Activated naive CD4-positive, alpha-beta T cell treated with anti-CD3 and anti-CD28 coated beads, Interleukin-2, amount 50 U/mL, for 16 hours (primary cell): ENCODE results near the gene TMEM185B.
"Not testable (repeated sequence)": the region's sequence is repeated elsewhere in the genome, so short reads cannot be mapped to it uniquely, and the experiment has no call there.

ENCODE experiments used
- DNase-seq: peaks from one replicate; pipeline ENCODE4 v3.0.0-alpha.2; 2020

TMEM185B gene

DNA sequence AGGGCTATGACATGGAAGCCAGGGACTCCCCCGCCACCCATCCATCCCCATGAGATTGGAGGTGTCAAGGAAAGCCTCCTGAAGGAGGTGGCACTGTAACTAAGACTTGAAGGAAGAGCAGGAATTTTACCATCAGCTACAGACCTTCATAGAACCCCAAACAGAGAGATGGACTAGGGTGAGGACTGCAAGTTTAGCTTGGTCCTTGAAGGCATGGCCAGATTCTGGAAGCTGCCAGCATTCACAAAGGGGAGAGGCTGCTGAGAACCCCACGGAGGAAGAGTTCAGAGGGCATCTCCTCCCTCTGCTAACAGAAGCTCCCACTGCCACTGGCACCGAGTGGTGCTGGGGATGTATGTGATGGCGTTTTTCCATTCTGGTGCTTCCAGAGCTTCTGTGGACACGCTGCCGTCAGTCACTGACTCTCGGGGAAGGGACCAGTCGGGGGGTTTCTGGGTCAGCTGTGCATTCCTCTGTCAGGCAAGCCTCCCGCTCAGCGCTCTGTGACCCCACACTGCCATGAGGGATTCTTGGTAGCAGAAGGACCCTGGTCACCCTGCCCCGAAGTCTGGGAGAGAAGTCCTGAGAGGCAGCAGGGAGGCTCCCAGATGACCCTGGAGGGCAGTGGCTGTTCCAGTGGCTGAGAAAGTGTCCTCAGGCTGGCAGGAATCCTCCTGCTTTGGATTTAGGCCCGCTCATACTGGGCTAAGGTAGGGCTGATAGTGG is 18.1 kb downstream of the TMEM185B start:
- DNase-seq: no peak

GRCh38 chr2:120204417-120204816 is 18.8 kb downstream of the TMEM185B start:
- DNase-seq: no peak

- DNase-seq: no peak
Measured at GRCh38 chr2:120204022-120204405, 19.2 kb downstream of the TMEM185B start.

DNA sequence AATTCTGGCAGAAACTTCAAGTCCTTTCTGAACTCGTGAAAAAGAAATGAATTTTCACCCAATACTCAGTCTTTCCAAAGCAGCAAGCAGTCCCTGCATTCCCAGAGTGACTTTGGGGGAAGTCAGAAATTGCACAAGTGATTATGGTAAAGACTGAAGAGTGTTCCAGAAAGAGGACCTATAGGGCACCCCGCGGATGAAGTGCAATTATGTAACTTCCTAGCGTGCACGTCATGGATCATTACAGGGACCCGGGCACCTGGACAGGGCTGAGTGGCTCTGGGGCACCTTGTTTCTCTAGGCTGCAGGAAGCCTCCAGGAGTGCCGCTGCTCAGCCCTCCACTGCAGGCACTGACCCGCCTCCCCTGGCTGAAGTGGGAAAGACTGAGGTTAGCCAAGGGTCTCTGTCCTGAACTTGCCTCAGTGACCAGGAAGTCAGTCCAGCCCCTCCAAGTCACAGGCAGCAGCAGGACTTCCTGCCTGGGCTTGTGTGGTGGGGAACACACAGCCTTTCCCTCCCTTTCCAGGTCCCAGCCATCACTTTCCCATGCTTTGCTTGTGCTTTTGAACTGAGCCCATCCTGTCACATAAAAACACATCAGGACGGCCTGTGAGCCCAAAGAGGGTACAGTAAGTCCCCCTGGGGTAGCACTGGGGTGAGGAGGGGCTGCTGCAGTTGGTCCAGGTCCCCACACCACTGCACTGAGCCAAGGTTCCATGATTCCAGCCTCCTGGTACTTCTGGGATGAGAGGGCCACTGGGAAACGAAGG is 19.8 kb downstream of the TMEM185B start:
- DNase-seq: no peak

GRCh38 chr2:120199817-120200459 is 23.3 kb downstream of the TMEM185B start:
- not testable (repeated sequence) for DNase-seq

GRCh38 chr2:120195553-120195952 is 27.6 kb downstream of the TMEM185B start:
- DNase-seq: no peak

DNA sequence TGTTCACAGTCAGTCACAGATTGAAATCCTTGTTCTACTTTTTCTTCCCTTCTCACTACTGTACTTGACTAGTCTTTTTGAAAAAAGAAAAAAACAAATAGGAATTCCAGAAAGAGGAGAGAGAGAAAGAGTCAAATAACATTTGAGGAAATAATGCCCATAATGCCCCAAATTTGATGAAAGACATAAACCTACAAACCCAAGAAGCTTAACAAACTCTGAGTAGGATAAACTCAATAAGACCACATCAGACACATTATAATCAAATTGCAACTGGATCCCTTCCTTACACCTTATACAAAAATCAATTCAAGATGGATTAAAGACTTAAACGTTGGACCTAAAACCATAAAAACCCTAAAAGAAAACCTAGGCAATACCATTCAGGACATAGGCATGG is 30.9 kb downstream of the TMEM185B start:
- no peak for DNase-seq

GRCh38 chr2:120189189-120189588 is 34.0 kb downstream of the TMEM185B start:
- DNase-seq: no peak

GRCh38 chr2:120182019-120182560 is 41.1 kb downstream of the TMEM185B start:
- no peak for DNase-seq

- DNase-seq: no peak
Measured at GRCh38 chr2:120180066-120180465, 43.1 kb downstream of the TMEM185B start.

GRCh38 chr2:120179396-120179795 is 43.8 kb downstream of the TMEM185B start:
- no peak for DNase-seq

DNA sequence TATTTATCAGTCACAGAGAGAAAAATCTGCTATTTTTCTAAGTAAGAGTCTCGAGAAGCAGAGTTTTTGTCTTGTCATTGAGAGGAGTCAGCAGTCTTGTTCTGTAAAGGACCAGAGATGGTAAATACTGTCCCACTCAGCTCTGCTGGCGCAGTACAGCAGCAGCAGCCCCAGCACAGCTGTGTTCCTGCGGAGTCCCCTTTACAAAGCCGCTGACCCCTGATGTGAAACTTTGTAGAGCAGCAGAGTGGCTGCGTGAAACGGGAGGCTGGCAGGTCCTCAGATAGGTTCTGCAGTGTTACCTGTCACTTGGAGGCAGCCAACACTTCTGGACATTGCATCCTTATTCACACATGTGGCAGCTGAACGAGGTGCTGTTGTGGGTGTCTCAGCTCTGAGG is 45.2 kb downstream of the TMEM185B start:
- DNase-seq: no peak

DNA sequence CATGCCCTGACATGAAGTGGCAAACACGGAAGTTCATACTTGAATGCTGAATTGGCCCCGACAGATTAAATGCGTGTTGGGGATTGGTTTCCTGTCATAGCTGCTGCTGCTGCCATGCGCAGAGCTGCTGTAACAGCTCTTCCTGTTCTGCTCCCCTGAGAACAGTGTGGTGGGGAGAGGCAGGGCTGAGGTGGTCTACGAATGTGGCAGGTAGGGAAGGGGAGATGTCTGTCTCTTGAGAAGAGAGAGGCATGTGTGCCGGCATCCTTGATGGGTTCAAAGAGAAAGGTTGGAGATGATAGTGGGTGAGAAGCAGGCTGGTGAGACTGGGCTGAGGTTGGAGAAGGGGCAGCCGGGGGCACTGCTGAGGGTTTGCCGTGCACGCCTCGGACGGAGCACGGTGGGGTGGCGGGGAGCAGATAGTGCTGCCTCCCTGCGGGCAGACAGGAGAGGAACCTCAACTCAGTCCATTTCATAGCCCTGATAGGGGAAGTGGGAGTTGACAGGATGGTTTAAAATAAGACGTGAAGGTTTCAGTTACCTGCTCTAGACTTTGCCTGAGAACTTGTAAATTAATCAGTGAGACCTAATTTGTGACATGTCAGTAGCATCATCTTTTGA is 46.1 kb downstream of the TMEM185B start:
- DNase-seq: peak; percentile 80

DNA sequence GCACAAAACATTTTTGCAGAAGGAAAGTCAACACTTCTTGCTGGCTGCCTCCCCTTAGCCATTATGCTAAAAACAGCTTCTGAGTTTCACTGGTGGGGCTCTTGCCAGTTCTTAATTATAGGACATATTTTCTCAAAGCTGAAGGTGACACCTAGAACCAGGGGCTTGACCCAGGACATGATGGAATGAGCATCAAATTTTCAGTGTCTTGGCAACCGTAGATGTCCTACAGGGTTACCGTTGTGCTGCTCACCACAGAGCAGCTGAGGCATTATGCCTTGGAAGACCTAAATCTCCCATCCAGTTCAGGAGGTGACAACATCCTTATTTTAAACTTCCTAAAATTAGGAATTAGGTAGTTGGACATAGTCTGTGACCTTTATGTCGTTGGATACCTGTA is 46.7 kb downstream of the TMEM185B start:
- DNase-seq: no peak

GRCh38 chr2:120174963-120175581 is 48.1 kb downstream of the TMEM185B start:
- no peak for DNase-seq
